Activated T-cell treated with anti-CD3 and anti-CD28 coated beads for 1 hour (primary cell): ENCODE measurements around the gene SAMHD1.
"Not testable (repeated sequence)": the region's sequence is repeated elsewhere in the genome, so short reads cannot be mapped to it uniquely, and the experiment has no call there.

Experiments used
- DNase-seq: peaks from one replicate; pipeline ENCODE4 v3.0.0-alpha.2; 2020; ENCODE audit warnings: low read depth

The SAMHD1 gene

GRCh38 chr20:36854348-36855240 lies 96.9 kb downstream of the SAMHD1 start:
- no peak for DNase-seq

DNA sequence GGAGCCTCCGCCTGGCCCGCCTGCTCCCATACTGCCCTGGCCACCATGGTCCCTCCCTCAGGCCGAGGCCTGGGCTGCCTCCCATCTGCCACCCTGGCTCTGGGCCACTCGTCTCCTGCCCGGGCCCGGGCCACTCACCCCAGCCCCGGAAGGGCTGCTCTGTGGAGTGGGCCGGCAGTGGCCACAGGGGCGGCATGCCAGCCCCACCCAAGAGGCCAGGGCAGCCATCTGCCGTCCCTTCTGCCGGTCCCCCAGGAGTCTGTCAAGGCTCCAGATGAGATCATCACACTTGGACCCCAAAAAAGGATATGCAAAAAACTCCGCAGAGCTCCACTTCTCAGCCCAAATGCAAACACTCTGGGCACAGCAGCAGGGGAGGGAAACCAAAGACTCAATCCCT lies 99.3 kb downstream of the SAMHD1 start:
- no peak for DNase-seq

- no peak for DNase-seq
Observed at GRCh38 chr20:36851490-36851889, 100.0 kb downstream of the SAMHD1 start.

DNA sequence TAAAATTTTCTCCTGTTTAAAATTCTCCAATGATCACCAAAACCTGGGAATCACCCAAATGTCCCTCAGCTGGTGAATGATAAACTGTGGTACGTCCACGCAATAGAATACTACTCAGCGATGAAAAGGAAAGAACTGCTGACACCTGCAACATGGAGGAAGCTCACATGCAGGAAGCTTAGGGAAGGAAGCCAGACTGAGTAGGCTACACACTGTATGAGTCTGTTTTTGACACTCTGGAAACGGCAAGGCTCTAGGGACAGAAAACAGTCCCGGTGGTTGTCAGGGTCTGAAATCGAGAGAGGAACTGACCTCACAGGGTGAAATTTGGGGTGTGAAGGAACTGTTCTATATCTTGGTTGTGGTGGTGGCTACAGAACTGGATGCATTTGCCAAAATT lies 100.7 kb downstream of the SAMHD1 start:
- no peak for DNase-seq

GRCh38 chr20:36849333-36850065 lies 102.0 kb downstream of the SAMHD1 start:
- DNase-seq, result no peak

DNA sequence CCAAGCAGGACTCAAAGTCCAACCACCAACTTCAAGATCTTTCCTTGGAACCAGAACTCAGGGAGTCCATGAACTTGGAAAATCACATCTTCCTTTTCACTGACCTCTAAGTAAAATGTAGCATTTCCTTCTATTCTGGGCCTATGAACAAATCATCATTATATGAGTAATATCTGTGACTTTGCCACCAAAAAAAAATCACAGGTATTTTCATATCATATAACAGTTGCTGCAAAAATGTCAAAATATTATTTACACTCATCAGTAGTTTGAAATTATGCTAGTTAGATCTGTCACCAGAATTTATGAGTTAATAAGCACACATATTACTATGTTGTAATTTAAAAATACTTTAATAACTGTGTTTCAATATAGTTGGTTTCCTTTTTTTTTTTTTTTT lies 102.8 kb downstream of the SAMHD1 start:
- no peak for DNase-seq

- DNase-seq, result no peak
Observed at GRCh38 chr20:36848078-36848660, 103.3 kb downstream of the SAMHD1 start.

DNA sequence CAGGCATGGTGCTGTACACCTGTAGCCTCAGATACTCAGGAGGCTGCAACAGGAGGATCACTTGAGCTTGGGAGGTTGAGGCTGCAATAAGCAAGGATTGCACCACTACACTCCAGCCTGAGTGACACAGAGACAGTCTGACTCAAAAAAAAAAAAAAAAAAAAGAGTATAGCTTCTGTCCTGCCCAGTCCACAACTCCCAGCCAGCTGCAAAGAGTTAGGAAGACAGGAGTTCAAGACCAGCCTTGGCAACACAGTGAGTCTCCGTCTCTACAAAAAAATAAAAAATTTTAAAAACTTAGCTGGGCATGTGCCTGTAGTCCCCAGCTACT lies 103.8 kb downstream of the SAMHD1 start:
- no peak for DNase-seq

- no peak for DNase-seq
Observed at GRCh38 chr20:36847009-36847709, 104.3 kb downstream of the SAMHD1 start.

GRCh38 chr20:36845288-36845971 lies 106.1 kb downstream of the SAMHD1 start:
- no peak for DNase-seq

GRCh38 chr20:36841030-36841429 lies 110.5 kb downstream of the SAMHD1 start:
- not testable (repeated sequence) for DNase-seq
